HuH-7 (cell line): ENCODE data around the gene KLRF2.
"Not testable (repeated sequence)": the region's sequence is repeated elsewhere in the genome, so short reads cannot be mapped to it uniquely, and the experiment has no call there.

Experiments
- DNase-seq: peaks from one replicate; pipeline ENCODE4 v3.0.0; 2011; ENCODE audit warnings: low spot score

Gene KLRF2, protein sequence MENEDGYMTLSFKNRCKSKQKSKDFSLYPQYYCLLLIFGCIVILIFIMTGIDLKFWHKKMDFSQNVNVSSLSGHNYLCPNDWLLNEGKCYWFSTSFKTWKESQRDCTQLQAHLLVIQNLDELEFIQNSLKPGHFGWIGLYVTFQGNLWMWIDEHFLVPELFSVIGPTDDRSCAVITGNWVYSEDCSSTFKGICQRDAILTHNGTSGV

DNA sequence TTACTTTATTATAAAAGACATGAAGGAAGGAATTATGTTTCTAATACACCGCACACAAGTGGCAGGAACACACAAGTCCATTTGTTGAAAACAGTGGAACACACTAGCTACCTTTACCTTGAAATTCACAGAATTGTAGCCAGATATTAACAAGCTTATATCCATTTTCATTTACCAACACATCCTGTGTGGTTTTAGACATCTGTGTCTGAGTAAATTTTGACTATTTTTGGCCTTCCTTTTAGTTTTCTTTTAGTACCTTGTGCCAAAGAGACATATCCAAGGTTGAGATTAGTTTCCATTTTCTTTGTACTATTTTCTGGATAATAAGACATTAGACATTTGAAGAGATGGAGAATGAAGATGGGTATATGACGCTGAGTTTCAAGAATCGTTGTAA lies at the start of gene KLRF2:
KLRF2 (plus strand) TSS at position 244 of the 400 bp plus-strand sequence; CDS start at position 351, 107 bp downstream.
- no peak for DNase-seq

DNA sequence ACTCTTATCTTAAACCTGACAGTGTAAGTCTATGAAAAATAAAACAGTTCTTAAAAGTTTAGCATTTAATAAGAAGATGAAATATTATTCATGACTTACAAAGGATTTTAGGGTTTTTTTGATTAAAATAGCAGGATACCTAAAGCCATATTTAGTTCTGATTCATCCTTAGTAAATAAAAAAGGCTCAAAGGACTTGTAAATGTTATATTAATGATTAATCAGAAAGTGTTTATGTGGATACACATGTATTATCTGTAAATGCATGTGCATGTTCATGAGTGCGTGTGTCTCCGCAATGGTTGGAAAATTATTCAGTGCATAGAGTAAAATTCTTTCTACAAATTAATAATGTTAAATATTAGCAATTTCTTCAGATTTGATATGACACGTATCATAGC lies 49.6 kb upstream of the KLRF2 start:
- no peak for DNase-seq

DNA sequence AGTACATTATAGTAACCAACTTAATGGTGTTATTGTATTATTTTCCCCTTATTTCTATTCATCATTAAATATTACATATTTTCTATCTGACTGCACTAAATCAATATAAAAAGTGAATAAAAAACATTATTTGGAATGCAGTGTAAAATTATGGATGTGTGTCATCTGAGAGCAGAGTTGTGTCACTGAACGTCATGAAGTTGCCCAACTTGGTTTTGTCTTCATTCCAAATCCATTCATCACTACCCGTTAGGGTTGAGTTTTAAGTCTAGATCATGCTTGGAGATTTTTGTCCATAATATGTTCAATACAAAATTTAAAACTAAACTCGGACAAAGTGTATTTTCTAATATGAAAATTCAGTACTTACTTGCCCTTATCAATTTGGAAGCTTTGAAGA lies 37.9 kb upstream of the KLRF2 start:
- DNase-seq = no peak

DNA sequence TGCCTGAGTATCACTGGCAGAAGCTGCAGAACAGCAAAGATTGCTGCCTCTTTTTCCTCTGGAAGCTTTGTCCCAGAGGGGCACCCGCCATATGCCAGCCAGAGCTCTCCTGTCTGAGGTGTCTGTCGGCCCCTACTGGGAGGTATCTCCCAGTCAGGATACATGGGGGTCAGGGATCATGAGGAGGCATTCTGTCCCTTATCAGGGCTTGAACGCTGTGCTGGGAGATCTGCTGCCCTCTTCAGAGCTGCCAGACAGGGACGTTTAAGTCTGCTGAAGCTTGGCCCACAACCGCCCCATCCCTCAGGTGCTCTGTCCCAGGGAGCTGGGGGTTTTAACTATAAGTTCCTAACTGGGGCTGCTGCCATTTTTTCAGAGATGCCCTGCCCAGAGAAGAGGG lies 32.4 kb upstream of the KLRF2 start:
- DNase-seq = no peak

DNA sequence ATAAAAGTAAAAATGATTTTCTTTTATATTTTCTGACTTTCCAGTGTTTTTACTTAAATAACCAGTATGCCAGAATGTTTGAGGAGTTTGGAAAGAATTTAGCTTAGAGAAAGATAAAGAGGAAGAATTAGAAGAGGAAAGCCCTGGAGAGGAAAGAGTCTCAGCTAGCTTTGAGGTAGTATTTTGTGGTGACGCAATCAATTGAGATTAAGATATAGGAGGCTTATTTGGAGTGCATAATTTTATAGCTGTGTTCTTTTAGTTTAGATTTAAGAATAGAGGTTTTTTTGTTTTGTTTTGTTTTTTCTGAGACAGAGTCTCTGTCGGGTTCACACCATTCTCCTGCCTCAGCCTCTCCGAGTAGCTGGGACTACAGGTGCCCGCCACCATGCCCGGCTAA lies 30.2 kb upstream of the KLRF2 start:
- no peak for DNase-seq

DNA sequence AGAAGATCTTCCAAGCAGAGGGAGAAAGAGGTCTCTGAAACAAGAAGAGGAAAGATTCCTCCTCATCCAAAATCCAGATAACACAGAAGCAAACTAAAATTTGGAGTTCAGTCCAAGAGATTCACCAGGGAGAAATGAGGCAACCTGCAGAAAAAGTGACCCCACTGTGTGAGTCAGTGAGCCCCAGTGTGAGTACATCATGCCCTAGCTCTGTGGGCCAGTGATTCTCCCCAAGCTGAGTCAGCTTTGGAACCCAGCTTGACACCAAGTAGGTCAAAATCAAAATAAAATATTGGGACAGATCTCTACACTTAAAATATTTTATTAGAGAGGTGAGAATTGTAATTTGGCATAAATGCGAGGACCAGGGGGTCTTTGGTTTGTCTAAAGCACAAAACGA lies 29.4 kb upstream of the KLRF2 start:
- DNase-seq = no peak

DNA sequence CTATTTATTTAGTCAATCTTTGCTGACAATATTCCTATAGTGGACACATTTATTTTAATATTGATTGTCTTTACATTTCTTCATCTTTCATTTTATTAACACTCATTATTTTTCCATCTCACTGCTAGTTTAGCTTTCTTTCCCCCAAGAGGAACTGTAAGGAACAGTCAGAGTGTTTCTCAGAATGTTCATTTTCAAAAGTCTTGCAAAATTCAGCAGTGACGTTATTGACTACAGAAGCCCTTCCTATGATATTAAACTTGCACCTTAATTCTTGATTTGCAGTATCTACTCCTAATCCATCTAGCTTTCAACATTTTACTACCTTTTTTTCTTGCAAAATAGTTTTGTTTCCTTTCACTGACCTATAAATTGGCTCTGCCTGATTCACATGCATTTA lies 25.1 kb upstream of the KLRF2 start:
- DNase-seq = no peak

DNA sequence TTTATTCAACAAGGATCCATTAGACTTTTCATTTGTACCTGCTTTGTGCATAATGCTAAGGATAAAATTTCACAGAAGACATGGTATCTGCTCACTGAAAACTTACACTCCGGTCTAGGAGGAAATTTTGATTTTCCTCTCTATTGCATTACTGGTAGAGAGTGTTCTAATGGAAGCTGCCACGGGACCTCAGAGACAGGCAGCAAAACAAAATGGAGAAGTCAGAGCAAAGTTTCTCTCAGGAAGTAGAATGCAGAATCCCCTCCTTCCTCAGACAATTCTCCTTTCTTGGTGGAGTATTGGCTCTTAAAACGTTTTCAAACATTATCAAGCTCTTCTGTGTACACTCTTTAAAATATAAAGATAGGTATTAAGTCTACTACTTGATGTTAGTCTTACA lies 24.4 kb upstream of the KLRF2 start:
- no peak for DNase-seq

DNA sequence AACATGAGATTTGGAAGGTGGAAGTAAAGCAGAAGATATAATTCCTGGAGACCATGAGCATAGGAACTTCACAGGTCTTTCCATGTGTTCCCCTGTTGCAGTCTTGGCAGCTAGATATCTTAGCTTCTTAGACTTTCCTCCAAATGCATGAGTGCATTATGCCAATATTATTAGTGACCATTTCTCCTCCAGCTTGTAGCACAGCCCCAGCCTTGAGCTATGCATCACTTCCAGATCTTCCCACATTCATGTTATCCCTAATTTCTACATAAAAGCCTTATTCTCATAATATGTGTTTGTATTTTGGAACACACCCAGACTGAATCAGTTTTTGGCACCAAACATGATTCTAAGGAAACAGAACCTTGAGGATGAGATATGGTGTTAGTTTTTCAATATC lies 23.2 kb upstream of the KLRF2 start:
- DNase-seq = no peak

DNA sequence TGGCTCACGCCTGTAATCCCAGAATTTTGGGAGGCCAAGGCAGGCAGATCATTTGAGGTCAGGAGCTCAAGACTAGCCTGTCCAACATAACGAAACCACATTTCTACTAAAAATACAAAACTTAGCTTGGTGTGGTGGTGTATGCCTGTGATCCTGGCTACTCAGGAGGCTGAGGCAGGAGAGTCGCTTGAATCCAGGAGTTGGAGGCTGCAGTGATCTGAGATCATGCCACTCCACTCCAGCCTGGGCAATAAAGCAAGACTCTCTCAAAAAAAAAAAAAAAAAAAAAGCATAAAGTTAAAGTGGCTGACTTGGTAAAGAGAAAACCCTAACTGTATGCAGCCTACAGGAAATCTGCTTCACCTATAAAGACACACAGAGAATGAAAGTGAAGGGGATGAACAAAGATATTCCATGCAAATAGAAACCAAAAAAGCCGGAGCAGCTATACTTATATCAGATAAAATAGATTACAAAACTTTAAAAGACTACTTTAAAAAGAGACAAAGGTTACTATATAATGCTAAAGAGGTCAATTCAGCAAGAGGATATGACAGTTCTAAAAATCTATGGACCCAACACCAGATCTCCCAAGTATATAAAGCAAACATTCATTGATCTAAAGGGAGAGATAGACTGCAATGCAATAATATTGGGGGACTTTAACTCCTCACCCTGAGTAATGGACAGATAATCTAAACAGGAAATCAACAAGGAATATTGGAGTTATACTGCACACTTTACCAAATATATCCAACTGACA lies 16.2 kb upstream of the KLRF2 start:
- DNase-seq = no peak

DNA sequence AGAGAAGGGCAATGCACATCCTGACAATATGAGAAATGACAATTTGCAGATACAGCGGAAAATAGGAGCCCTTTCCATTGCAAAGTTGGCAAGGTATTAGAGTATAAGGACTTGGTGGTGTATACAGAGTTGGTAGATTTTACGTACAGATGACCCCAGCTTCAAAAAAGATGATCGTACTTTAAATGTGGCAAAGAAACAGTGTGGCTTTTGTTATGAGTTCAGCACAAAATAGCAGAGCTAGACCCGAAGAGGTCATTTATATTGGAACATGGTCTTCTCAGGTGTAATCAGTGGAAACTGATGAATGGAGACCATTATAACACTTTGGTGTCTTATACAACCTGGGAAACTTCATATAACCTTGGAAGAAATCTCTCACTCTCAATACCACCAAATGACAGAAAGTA lies 14.4 kb upstream of the KLRF2 start:
- no peak for DNase-seq

DNA sequence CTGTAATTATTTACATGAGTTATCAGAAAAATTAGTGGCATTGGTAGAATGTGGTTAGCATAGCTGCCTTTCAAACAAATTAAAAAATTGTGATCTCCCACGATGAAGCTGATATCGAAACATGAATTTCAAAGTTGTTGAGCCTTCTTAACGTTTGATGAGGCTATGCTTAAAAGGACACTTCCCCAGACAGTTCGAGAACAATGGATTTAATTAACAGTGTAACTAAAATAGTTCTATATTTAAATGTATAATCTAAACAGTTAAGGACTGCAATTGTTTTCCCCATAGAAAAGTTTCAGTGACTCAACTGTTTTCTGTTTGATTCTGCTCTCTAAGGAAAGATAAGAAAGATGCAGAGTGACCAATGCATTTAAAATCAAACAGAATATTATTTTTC lies 13.8 kb upstream of the KLRF2 start:
- no peak for DNase-seq

DNA sequence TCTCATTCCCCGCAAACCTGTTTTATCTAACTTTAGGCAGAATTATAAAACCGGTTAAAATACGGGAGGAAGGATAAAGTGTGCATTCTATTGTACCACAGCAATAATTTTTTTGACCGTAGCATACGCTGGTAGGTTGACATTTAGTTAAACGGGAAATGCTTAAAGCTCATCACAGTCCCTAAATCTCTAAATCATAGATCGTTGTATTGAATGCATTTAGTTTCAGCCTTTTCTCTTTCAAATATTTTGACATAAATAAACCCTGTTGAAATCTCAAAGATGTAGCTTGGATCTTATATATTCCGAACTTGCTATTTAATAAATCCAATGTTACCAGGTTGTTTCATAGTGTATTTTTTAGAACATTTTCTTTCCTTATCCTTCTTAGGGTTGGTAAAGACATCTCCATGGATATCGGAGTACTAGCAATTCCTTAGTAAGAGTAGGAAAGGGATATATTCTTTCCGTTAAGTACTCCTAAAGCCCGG lies 12.9 kb upstream of the KLRF2 start:
- no peak for DNase-seq

DNA sequence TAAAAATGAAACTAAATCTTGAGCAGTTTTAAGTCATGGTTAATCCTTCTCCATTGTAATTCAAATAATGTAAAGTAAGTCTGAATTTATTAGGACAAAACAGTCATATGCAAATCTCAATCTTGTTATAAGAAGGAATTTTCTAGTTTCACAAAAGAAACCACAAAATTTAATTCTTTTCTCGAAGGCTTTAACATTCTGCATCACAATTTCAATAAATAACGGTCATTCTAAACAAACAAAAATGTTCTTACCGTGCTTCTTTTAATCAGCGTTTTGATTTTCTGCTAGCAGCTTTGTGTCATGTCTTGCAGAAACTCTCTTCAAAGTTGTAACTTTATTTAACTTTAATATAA lies 12.4 kb upstream of the KLRF2 start:
- no peak for DNase-seq

DNA sequence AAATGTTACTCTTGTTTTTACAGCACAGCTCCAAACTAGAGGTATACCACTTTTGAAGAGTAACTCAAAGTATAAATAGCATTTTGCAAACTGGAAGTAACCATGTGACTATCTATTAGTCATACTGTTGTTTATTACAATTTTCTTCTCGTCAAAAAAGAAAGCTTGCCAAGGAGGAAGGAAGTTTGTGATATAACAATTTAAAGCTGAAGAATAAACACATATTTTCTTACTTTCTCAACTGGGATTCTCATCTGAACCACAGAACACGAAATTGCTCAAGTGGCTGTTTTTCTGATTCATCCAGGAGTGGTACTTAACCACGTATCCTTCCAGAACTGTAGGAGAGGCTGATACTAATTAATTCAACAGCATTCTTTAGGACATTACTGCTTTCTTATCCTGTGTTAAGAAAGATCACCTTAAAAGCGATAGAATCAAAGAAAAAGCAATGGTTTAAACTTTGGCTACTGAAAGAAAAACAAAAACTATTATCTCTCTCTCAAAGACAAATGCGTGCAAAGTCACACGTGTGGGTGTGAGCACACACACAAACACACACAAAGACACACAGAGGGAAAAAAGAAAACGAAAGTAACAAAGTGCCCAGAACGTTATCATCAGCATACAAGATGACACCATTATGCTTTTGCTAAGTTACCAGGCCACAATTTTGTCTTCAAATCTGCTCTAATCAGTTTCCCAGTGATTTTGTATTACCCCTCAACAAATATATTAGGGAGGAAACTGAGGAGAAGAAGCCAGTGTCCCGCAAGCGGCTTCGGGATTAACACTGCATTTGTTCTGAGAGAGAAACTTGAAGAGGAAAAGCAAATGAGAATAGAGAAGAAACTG lies 11.8 kb upstream of the KLRF2 start, which contains the start of gene CLEC2B:
CLEC2B (minus strand) TSS at position 48 of the 855 bp plus-strand sequence.
- no peak for DNase-seq

DNA sequence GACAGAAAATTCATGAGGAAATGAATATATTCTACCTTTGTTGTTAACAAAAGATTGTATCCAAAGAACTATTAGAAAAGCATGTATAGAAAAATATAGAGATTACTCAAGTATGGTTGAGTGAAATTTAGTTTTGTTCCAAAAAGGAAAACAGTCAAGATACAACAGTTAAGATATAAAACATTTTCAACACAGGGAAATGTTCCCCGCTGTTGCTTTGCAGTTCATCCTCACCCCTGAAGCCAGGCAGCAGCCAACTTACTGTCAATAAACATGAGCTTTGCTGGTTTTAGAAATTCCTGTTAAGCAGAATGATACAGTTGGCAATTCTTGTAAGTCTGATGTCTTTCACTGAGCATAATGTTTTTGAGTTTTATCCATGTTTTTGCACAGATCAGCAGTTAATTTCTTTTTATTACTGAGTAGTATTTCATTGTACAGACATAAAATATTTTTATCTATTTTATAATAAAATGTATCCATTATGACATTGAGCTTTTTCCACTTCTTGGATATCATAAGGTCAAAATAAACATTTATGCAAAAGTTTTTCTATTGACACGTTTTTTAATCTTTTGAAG lies 10.9 kb upstream of the KLRF2 start:
- DNase-seq = no peak

DNA sequence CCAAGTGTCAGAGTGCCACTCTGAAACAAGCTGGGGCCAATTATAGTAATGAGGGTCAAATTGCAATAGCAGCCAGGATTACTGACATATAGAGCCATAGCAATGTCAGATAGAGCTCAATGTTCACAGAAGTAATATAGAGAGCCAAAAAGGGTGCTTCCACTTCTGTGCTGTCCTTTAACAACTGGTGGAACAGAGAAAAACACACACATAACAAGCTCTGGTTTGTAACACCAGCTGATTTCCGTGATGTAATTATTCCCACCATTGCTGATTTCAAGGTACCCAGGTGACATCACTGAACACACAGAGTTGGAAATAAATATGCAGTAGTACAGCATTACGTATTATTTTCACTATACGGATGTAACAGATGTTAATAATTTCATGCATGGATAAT lies 9.1 kb upstream of the KLRF2 start:
- DNase-seq = no peak

DNA sequence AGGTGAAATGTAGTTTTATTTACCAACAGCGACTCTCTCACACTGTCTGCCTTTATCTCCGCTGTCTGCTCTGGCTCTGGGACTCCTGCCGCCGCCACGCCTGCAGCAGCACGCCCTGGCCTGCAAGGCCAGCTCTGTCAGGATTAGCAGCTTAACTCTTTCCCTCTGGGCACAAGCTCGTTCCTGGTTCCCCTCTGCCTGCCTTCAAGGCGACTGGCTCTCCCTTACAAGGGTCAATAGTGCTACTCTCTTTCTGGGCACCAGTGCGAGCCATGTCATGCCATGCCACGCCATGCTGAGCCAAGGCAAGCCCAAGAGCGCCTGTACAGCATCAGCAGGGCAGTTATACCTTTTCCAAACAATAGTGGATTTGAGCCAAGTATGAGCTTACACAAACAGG lies 8.5 kb upstream of the KLRF2 start:
- no peak for DNase-seq

DNA sequence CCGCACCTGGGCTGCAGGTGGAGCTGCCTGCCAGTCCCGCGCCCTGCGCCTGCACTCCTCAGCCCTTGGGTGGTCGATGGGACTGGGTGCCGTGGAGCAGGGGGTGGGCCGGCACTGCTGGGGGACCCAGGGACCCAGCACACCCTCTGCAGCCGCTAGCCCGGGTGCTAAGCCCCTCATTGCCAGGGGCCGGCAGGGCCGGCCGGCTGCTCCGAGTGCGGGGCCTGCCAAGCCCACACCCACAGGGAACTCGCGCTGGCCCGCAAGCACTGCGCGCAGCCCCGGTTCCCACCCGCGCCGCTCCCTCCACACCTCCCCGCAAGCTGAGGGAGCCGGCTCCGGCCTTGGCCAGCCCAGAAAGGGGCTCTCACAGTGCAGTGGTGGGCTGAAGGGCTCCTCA lies 5.2 kb upstream of the KLRF2 start:
- DNase-seq = not testable (repeated sequence)

DNA sequence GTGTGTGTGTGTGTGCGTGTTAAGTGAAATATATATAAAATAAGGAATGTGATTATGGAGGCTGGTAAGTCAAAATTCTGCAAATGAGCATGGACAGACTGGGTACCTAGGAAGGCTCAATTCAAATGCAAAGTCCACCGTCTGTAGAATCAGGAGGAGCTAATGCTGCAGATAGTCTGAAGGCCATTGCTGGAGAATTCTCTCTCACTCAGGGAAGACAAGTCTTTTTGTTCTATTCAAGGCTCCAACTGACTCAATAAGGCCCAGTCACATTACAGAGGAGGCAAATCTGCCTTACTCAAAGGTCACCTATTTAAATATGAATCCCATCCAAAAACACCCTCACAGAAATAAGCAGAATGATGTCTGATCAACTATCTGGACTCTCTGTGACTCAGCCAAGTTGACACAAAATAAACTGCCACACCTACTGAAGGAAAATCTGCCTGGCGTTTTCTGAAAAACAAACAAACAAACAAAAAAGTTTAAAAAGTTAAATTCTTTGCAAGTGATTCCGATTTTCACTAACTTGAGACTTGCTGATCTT lies 684 bp upstream of the KLRF2 start:
- DNase-seq = no peak

DNA sequence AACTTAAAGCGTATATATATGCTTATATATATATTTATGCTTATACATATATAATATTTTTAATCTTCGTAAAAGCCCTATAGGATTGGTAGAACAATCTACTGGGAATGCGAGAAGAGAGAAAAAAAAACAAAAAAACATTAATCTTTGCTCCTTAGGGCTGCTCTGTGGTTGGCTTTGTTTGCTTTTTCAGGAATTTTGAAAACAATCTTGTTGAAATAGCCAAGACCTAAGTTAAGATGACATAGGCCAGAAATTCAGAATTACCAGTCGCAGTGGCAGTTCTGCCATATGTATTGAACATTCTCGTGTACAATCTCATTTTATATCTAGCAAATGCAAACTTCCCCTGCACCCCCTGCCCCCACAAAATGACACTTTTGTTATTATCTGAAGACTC lies 699 bp downstream of the KLRF2 start:
- no peak for DNase-seq

DNA sequence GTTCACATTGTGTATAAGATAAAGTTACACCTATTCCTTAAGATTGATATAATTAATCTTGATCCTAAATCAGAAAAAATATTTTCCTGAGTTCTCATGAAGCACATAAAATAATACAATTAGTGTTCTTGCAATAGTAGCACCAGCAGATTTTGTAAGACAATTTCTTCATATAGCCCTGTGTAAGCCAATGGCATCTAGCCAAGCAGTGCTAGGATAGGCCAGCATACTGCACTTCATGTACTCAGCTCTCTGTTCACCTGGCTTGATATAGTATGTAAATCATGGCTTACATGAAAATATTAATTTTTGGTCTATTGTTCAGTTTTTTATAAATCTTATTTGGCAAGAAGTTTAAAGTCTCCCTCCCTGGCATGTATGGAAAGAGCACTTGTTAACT lies 1.9 kb downstream of the KLRF2 start:
- no peak for DNase-seq
